HG02981 (cell line): ENCODE measurements around the gene DLX6.

Experiments
- ATAC-seq: cut with Tn5 transposase; IDR thresholded peaks from one replicate; pipeline ENCODE4 v1.9.1; 2021; ENCODE audit warnings: mild to moderate bottlenecking, moderate library complexity; ENCODE audit not compliant: unreplicated experiment

Gene DLX6

GRCh38 chr7:96995406-96996110, 9.8 kb upstream of the DLX6 start:
- ATAC-seq, result no peak

GRCh38 chr7:96996111-96996957, 9.0 kb upstream of the DLX6 start:
- no peak for ATAC-seq

GRCh38 chr7:96996958-96997511, 8.3 kb upstream of the DLX6 start:
- no peak for ATAC-seq

GRCh38 chr7:96997512-96998032, 7.8 kb upstream of the DLX6 start:
- ATAC-seq, result no peak

GRCh38 chr7:96998333-96998732, 7.0 kb upstream of the DLX6 start:
- no peak for ATAC-seq

- ATAC-seq, result no peak
Measured at GRCh38 chr7:96998744-96999143, 6.6 kb upstream of the DLX6 start.

GRCh38 chr7:97001221-97001620, 4.1 kb upstream of the DLX6 start:
- no peak for ATAC-seq

GRCh38 chr7:97001656-97002554, 3.4 kb upstream of the DLX6 start:
- ATAC-seq, result no peak

- ATAC-seq, result no peak
Measured at GRCh38 chr7:97002555-97003261, 2.6 kb upstream of the DLX6 start.

- ATAC-seq, result no peak
Measured at GRCh38 chr7:97003262-97004246, 1.8 kb upstream of the DLX6 start.

- ATAC-seq, result no peak
Measured at GRCh38 chr7:97004247-97005182, 838 bp upstream of the DLX6 start.

GRCh38 chr7:97006055-97006815, 882 bp downstream of the DLX6 start:
- ATAC-seq, result peak; percentile 59

- ATAC-seq, result no peak
Measured at GRCh38 chr7:97006816-97007582, 1.6 kb downstream of the DLX6 start.

GRCh38 chr7:97007583-97007861, 2.2 kb downstream of the DLX6 start:
- ATAC-seq, result no peak

GRCh38 chr7:97008275-97008917, 3.0 kb downstream of the DLX6 start:
- ATAC-seq, result no peak
